ENCODE data around the gene PARD3B.

PARD3B gene

GRCh38 chr2:204776781-204777559 lies 231.7 kb downstream of the PARD3B start:
- no peaks in the 10 kb centered on the region for H3K27me3 ChIP-seq (ENCODE audit: control insufficient read depth, insufficient read depth, low read length)
- H3K36me3 ChIP-seq (ENCODE audit: control insufficient read depth, low read depth, low read length) = no peaks in the 10 kb centered on the region
- H3K9ac ChIP-seq (ENCODE audit: low read length) = no peak overlapping the region
- no peak overlapping the region for H3K27ac ChIP-seq (ENCODE audit: low read length)
- no peaks in the 10 kb centered on the region for H3K9me3 ChIP-seq (ENCODE audit: control insufficient read depth, low read depth, low read length)
- no peak overlapping the region for H3K4me3 ChIP-seq (ENCODE audit: low read length)
- no peaks in the 10 kb centered on the region for H3K4me1 ChIP-seq (ENCODE audit: control insufficient read depth, low read depth, low read length)

DNA sequence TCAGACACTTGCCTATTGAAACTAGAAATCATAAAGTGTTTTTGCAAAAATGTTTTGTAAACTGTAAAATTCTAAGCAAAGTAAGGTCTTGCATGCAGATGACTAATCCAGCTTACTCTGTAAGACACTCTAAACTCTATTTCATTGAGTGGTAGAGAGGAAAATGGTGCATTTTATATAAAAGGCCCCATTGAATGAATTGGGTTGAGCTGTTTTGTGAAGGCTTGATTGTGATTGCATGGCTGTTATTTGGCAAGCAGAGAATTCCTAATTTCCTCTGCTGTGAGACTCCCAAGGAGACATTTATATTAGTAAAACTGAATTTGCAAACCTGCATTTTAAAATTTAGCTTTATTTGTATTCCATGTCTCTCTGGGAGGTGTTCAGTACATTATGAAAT lies 234.5 kb downstream of the PARD3B start:
- Histone ChIP-seq H3K36me3 (ENCODE audit: control insufficient read depth, low read depth, low read length) (no peaks in the 10 kb centered on the region), H3K9ac (ENCODE audit: low read length) (no peak overlapping the region), H3K4me3 (ENCODE audit: low read length) (no peak overlapping the region), H3K4me1 (ENCODE audit: control insufficient read depth, low read depth, low read length) (no peaks in the 10 kb centered on the region), H3K27ac (ENCODE audit: low read length) (no peak overlapping the region), H3K9me3 (ENCODE audit: control insufficient read depth, low read depth, low read length) (no peaks in the 10 kb centered on the region), H3K27me3 (ENCODE audit: control insufficient read depth, insufficient read depth, low read length) (no peaks in the 10 kb centered on the region)

DNA sequence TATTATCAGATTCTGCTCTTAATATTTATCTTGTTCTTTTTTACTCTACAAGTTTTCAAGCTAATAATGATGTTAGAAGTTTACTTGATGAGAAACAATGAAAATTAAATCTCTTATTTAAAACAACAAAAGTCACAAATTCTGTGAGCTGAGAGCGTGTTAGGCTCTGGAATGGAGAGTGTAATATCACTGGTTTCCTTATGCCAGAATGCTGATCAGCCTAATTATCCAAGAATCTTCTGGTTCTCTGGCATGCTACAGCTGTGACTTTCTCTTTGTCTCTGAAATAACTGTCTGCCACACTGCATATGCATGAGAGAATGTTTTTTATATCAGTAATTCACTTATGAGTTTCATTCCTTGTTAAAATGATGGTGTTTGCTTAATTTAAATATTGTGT lies 236.7 kb downstream of the PARD3B start:
- no peak overlapping the region for H3K4me3 ChIP-seq (ENCODE audit: low read length)
- H3K9me3 ChIP-seq (ENCODE audit: control insufficient read depth, low read depth, low read length) = no peaks in the 10 kb centered on the region
- H3K9ac ChIP-seq (ENCODE audit: low read length) = no peak overlapping the region
- H3K36me3 ChIP-seq (ENCODE audit: control insufficient read depth, low read depth, low read length) = no peaks in the 10 kb centered on the region
- no peak overlapping the region for H3K27ac ChIP-seq (ENCODE audit: low read length)
- no peaks in the 10 kb centered on the region for H3K27me3 ChIP-seq (ENCODE audit: control insufficient read depth, insufficient read depth, low read length)
- no peaks in the 10 kb centered on the region for H3K4me1 ChIP-seq (ENCODE audit: control insufficient read depth, low read depth, low read length)

GRCh38 chr2:204790076-204790475 lies 244.8 kb downstream of the PARD3B start:
- H3K27ac ChIP-seq (ENCODE audit: low read length) = no peak overlapping the region
- no peaks in the 10 kb centered on the region for H3K4me1 ChIP-seq (ENCODE audit: control insufficient read depth, low read depth, low read length)
- H3K4me3 ChIP-seq (ENCODE audit: low read length) = no peak overlapping the region
- H3K9me3 ChIP-seq (ENCODE audit: control insufficient read depth, low read depth, low read length) = no peaks in the 10 kb centered on the region
- no peaks in the 10 kb centered on the region for H3K27me3 ChIP-seq (ENCODE audit: control insufficient read depth, insufficient read depth, low read length)
- no peak overlapping the region for H3K9ac ChIP-seq (ENCODE audit: low read length)
- H3K36me3 ChIP-seq (ENCODE audit: control insufficient read depth, low read depth, low read length) = no peaks in the 10 kb centered on the region

GRCh38 chr2:204791230-204791629 lies 246.0 kb downstream of the PARD3B start:
- H3K27me3 ChIP-seq (ENCODE audit: control insufficient read depth, insufficient read depth, low read length) = no peaks in the 10 kb centered on the region
- no peak overlapping the region for H3K9ac ChIP-seq (ENCODE audit: low read length)
- H3K27ac ChIP-seq (ENCODE audit: low read length) = no peak overlapping the region

DNA sequence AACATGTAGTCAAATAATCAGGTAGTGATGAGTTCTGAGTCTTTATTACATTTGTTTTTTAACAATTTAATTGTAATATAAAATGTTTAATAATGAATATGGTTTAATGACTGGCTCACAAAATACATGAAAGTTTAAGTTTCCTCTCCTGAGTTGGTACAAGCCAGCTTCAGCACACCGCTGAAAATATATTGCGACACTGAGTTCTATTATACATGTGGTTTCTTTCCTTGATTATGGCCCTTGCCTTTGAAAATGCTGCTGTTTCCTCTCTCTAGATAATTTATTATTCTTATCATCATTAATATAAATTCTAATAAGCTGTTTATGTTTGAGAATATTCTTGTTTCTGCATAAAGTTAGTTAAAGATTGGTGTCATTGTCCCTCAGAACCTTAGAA lies 249.3 kb downstream of the PARD3B start:
- no peaks in the 10 kb centered on the region for H3K4me1 ChIP-seq (ENCODE audit: control insufficient read depth, low read depth, low read length)
- H3K36me3 ChIP-seq (ENCODE audit: control insufficient read depth, low read depth, low read length) = no peaks in the 10 kb centered on the region
- H3K27me3 ChIP-seq (ENCODE audit: control insufficient read depth, insufficient read depth, low read length) = no peaks in the 10 kb centered on the region
- H3K9me3 ChIP-seq (ENCODE audit: control insufficient read depth, low read depth, low read length) = no peaks in the 10 kb centered on the region
- H3K9ac ChIP-seq (ENCODE audit: low read length) = no peak overlapping the region
- H3K27ac ChIP-seq (ENCODE audit: low read length) = no peak overlapping the region
- no peak overlapping the region for H3K4me3 ChIP-seq (ENCODE audit: low read length)

More at GRCh38 chr2:204791230-204791629, 246.0 kb downstream of the PARD3B start:
- H3K9me3 ChIP-seq (ENCODE audit: control insufficient read depth, low read depth, low read length) = no peaks in the 10 kb centered on the region
- H3K4me1 ChIP-seq (ENCODE audit: control insufficient read depth, low read depth, low read length) = no peaks in the 10 kb centered on the region
- H3K36me3 ChIP-seq (ENCODE audit: control insufficient read depth, low read depth, low read length) = no peaks in the 10 kb centered on the region
- no peak overlapping the region for H3K4me3 ChIP-seq (ENCODE audit: low read length)

- Histone ChIP-seq H3K36me3 (ENCODE audit: control insufficient read depth, low read depth, low read length) (no peaks in the 10 kb centered on the region), H3K4me3 (ENCODE audit: low read length) (no peak overlapping the region), H3K27me3 (ENCODE audit: control insufficient read depth, insufficient read depth, low read length) (no peaks in the 10 kb centered on the region)
Observed at GRCh38 chr2:204795156-204795555, 249.9 kb downstream of the PARD3B start.

GRCh38 chr2:204796581-204796980 lies 251.3 kb downstream of the PARD3B start:
- no peaks in the 10 kb centered on the region for H3K9me3 ChIP-seq (ENCODE audit: control insufficient read depth, low read depth, low read length)
- H3K27ac ChIP-seq (ENCODE audit: low read length) = no peak overlapping the region

More at GRCh38 chr2:204795156-204795555, 249.9 kb downstream of the PARD3B start:
- Histone ChIP-seq H3K9me3 (ENCODE audit: control insufficient read depth, low read depth, low read length) (no peaks in the 10 kb centered on the region), H3K27ac (ENCODE audit: low read length) (no peak overlapping the region), H3K9ac (ENCODE audit: low read length) (no peak overlapping the region), H3K4me1 (ENCODE audit: control insufficient read depth, low read depth, low read length) (no peaks in the 10 kb centered on the region)

GRCh38 chr2:204799791-204800190 lies 254.5 kb downstream of the PARD3B start:
- H3K4me3 ChIP-seq (ENCODE audit: low read length) = no peak overlapping the region
- H3K4me1 ChIP-seq (ENCODE audit: control insufficient read depth, low read depth, low read length) = no peaks in the 10 kb centered on the region
- H3K9me3 ChIP-seq (ENCODE audit: control insufficient read depth, low read depth, low read length) = no peaks in the 10 kb centered on the region
- no peak overlapping the region for H3K27ac ChIP-seq (ENCODE audit: low read length)
- H3K9ac ChIP-seq (ENCODE audit: low read length) = no peak overlapping the region
- H3K27me3 ChIP-seq (ENCODE audit: control insufficient read depth, insufficient read depth, low read length) = no peaks in the 10 kb centered on the region
- no peaks in the 10 kb centered on the region for H3K36me3 ChIP-seq (ENCODE audit: control insufficient read depth, low read depth, low read length)

More at GRCh38 chr2:204796581-204796980, 251.3 kb downstream of the PARD3B start:
- Histone ChIP-seq H3K36me3 (ENCODE audit: control insufficient read depth, low read depth, low read length) (no peaks in the 10 kb centered on the region), H3K4me3 (ENCODE audit: low read length) (no peak overlapping the region), H3K27me3 (ENCODE audit: control insufficient read depth, insufficient read depth, low read length) (no peaks in the 10 kb centered on the region), H3K4me1 (ENCODE audit: control insufficient read depth, low read depth, low read length) (no peaks in the 10 kb centered on the region), H3K9ac (ENCODE audit: low read length) (no peak overlapping the region)

DNA sequence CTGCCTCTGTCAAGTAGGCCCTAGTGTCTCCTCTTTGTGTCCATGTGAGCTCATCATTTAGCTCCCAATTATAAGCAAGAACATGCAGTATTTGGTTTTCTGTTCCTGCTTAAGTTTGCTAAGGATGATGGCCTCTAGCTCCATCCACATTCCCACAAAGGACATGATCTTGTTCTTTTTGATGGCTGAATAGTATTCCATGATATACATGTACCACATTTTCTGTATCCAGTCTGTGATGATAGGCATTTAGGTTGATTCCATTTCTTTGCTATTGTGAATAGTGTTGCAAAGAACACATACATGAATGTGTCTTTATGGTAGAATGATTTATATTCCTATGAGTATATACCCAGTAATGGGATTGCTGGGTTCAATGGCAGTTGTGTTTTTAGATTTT lies 263.2 kb downstream of the PARD3B start:
- Histone ChIP-seq H3K9ac (ENCODE audit: low read length) (no peak overlapping the region), H3K36me3 (ENCODE audit: control insufficient read depth, low read depth, low read length) (no peaks in the 10 kb centered on the region), H3K4me3 (ENCODE audit: low read length) (no peak overlapping the region), H3K27me3 (ENCODE audit: control insufficient read depth, insufficient read depth, low read length) (no peaks in the 10 kb centered on the region), H3K27ac (ENCODE audit: low read length) (no peak overlapping the region), H3K4me1 (ENCODE audit: control insufficient read depth, low read depth, low read length) (no peaks in the 10 kb centered on the region), H3K9me3 (ENCODE audit: control insufficient read depth, low read depth, low read length) (peaks cover 7% of the 10 kb centered on the region)

GRCh38 chr2:204824751-204825453 lies 279.6 kb downstream of the PARD3B start:
- no peaks in the 10 kb centered on the region for H3K27me3 ChIP-seq (ENCODE audit: control insufficient read depth, insufficient read depth, low read length)
- no peak overlapping the region for H3K4me3 ChIP-seq (ENCODE audit: low read length)
- no peak overlapping the region for H3K9ac ChIP-seq (ENCODE audit: low read length)
- no peaks in the 10 kb centered on the region for H3K36me3 ChIP-seq (ENCODE audit: control insufficient read depth, low read depth, low read length)
- H3K4me1 ChIP-seq (ENCODE audit: control insufficient read depth, low read depth, low read length) = peaks cover 4% of the 10 kb centered on the region
- no peak overlapping the region for H3K27ac ChIP-seq (ENCODE audit: low read length)
- no peaks in the 10 kb centered on the region for H3K9me3 ChIP-seq (ENCODE audit: control insufficient read depth, low read depth, low read length)

DNA sequence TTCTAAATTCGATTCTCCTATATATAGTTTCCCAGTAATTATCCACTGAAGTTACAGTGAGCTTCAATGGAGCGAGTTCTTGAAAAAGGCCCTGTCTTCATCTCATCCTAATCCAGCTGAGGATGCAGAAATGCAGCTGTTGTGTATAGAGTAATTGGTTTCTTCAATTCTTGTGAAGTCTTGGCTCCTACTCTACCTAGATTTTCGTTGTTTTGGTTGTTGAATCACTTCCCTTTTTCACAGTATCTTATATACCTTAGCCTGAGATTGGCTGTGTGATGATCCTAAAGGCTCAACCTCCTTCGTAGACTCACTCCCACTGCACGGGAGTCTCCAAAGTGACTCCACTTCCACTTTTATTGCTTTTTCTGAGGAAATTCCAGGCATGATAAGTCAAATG lies 280.4 kb downstream of the PARD3B start:
- H3K27me3 ChIP-seq (ENCODE audit: control insufficient read depth, insufficient read depth, low read length) = no peaks in the 10 kb centered on the region
- no peak overlapping the region for H3K4me3 ChIP-seq (ENCODE audit: low read length)
- H3K4me1 ChIP-seq (ENCODE audit: control insufficient read depth, low read depth, low read length) = peaks cover 4% of the 10 kb centered on the region
- H3K36me3 ChIP-seq (ENCODE audit: control insufficient read depth, low read depth, low read length) = no peaks in the 10 kb centered on the region
- H3K27ac ChIP-seq (ENCODE audit: low read length) = no peak overlapping the region
- H3K9ac ChIP-seq (ENCODE audit: low read length) = no peak overlapping the region
- no peaks in the 10 kb centered on the region for H3K9me3 ChIP-seq (ENCODE audit: control insufficient read depth, low read depth, low read length)

Data from iPS-18a (cell line).